Measurements from ENCODE around the gene TMPRSS4.

Gene TMPRSS4

GRCh38 chr11:118135051-118135795 is 58.3 kb downstream of the TMPRSS4 start:
- DNase-seq (ENCODE audit: low spot score), result no peak

GRCh38 chr11:118135796-118136165 is 58.9 kb downstream of the TMPRSS4 start:
- DNase-seq (ENCODE audit: low spot score), result no peak

GRCh38 chr11:118136341-118136740 is 59.5 kb downstream of the TMPRSS4 start:
- no peak for DNase-seq (ENCODE audit: low spot score)

- DNase-seq (ENCODE audit: low spot score), result no peak
These were observed 59.9 kb downstream of the TMPRSS4 start for GRCh38 chr11:118136801-118137200.

GRCh38 chr11:118138839-118139420 is 62.1 kb downstream of the TMPRSS4 start:
- DNase-seq (ENCODE audit: low spot score), result no peak

GRCh38 chr11:118139578-118139977 is 62.7 kb downstream of the TMPRSS4 start:
- no peak for DNase-seq (ENCODE audit: low spot score)

GRCh38 chr11:118142081-118142480 is 65.2 kb downstream of the TMPRSS4 start:
- no peak for DNase-seq (ENCODE audit: low spot score)

- DNase-seq (ENCODE audit: low spot score), result no peak
These were observed 65.9 kb downstream of the TMPRSS4 start for GRCh38 chr11:118142809-118143208.

GRCh38 chr11:118143661-118144185 is 66.8 kb downstream of the TMPRSS4 start:
- DNase-seq (ENCODE audit: low spot score), result no peak

- no peak for DNase-seq (ENCODE audit: low spot score)
These were observed 67.7 kb downstream of the TMPRSS4 start for GRCh38 chr11:118144301-118145268.

- peak; percentile 94 for DNase-seq (ENCODE audit: low spot score)
These were observed 68.7 kb downstream of the TMPRSS4 start for GRCh38 chr11:118145285-118146227.

GRCh38 chr11:118146554-118146953 is 69.7 kb downstream of the TMPRSS4 start:
- no peak for DNase-seq (ENCODE audit: low spot score)

GRCh38 chr11:118147502-118147901 is 70.6 kb downstream of the TMPRSS4 start:
- DNase-seq (ENCODE audit: low spot score), result no peak

- DNase-seq (ENCODE audit: low spot score), result no peak
These were observed 71.4 kb downstream of the TMPRSS4 start for GRCh38 chr11:118148240-118148639.

- no peak for DNase-seq (ENCODE audit: low spot score)
These were observed 72.0 kb downstream of the TMPRSS4 start for GRCh38 chr11:118148856-118149255.

GRCh38 chr11:118149493-118149892 is 72.6 kb downstream of the TMPRSS4 start:
- no peak for DNase-seq (ENCODE audit: low spot score)

GRCh38 chr11:118151431-118151830 is 74.6 kb downstream of the TMPRSS4 start:
- DNase-seq (ENCODE audit: low spot score), result no peak

- no peak for DNase-seq (ENCODE audit: low spot score)
These were observed 75.2 kb downstream of the TMPRSS4 start for GRCh38 chr11:118152020-118152551.

GRCh38 chr11:118152552-118153471 is 75.9 kb downstream of the TMPRSS4 start, which contains the start of gene SCN4B:
Gene SCN4B, minus strand, starts transcription at chr11:118152823. Its CDS starts 150 bp downstream, at chr11:118152673.
- DNase-seq (ENCODE audit: low spot score), result peak; percentile 88

- no peak for DNase-seq (ENCODE audit: low spot score)
These were observed 76.6 kb downstream of the TMPRSS4 start for GRCh38 chr11:118153516-118153915.
